Activated CD8-positive, alpha-beta memory T cell treated with anti-CD3 and anti-CD28 coated beads, Interleukin-2, amount 50 U/mL, for 1 hour (primary cell): ENCODE results near the gene TNFRSF6B.
"Not testable (repeated sequence)": the region's sequence is repeated elsewhere in the genome, so short reads cannot be mapped to it uniquely, and the experiment has no call there.

Experiments used
- DNase-seq: peaks from one replicate; pipeline ENCODE4 v3.0.0-alpha.2; 2020; ENCODE audit errors: extremely low read depth

TNFRSF6B gene

GRCh38 chr20:63708301-63709148 lies 12.1 kb downstream of the TNFRSF6B start:
- no peak for DNase-seq

GRCh38 chr20:63709149-63709527 lies 12.7 kb downstream of the TNFRSF6B start:
- DNase-seq, result no peak

GRCh38 chr20:63711085-63711645 lies 14.7 kb downstream of the TNFRSF6B start:
- no peak for DNase-seq

- no peak for DNase-seq
Observed at GRCh38 chr20:63712191-63712590, 15.7 kb downstream of the TNFRSF6B start.

GRCh38 chr20:63714858-63715257 lies 18.4 kb downstream of the TNFRSF6B start:
- DNase-seq, result no peak

GRCh38 chr20:63718996-63719395 lies 22.5 kb downstream of the TNFRSF6B start:
- no peak for DNase-seq

- DNase-seq, result not testable (repeated sequence)
Observed at GRCh38 chr20:63722967-63723622, 26.6 kb downstream of the TNFRSF6B start.

- not testable (repeated sequence) for DNase-seq
Observed at GRCh38 chr20:63730189-63730733, 33.8 kb downstream of the TNFRSF6B start.

- no peak for DNase-seq
Observed at GRCh38 chr20:63731410-63731809, 35.0 kb downstream of the TNFRSF6B start.

GRCh38 chr20:63732118-63733095 lies 36.0 kb downstream of the TNFRSF6B start:
- DNase-seq, result no peak

GRCh38 chr20:63733117-63733516 lies 36.7 kb downstream of the TNFRSF6B start:
- no peak for DNase-seq

GRCh38 chr20:63733579-63734081 lies 37.2 kb downstream of the TNFRSF6B start:
- DNase-seq, result no peak

- no peak for DNase-seq
Observed at GRCh38 chr20:63734111-63734945, 37.9 kb downstream of the TNFRSF6B start.

GRCh38 chr20:63734946-63735858 lies 38.8 kb downstream of the TNFRSF6B start:
- DNase-seq, result no peak

- peak; percentile 74 for DNase-seq
Observed at GRCh38 chr20:63735859-63736718, 39.6 kb downstream of the TNFRSF6B start, which contains the start of gene LIME1. LIME1 (plus strand) TSS chr20:63736664; CDS start chr20:63737550, 886 bp downstream.

- DNase-seq, result no peak
Observed at GRCh38 chr20:63736893-63737694, 40.6 kb downstream of the TNFRSF6B start.

- no peak for DNase-seq
Observed at GRCh38 chr20:63737695-63737944, 41.2 kb downstream of the TNFRSF6B start.
